ENCODE measurements around the gene MTERF4. TPM values are rescaled to one million over a fixed set of nuclear protein-coding genes. Genes with fewer than 3 reads are reported as not detected.

Gene MTERF4
- total RNA-seq, 4 donors from 2014 or later = 26.9 to 39.1 (median 34.5) TPM

GRCh38 chr2:241047253-241048010, 54.7 kb downstream of the MTERF4 start:
- no peak for DNase-seq (ENCODE audit: low spot score)
- ATAC-seq (ENCODE audit: low FRiP score) = no peak
- TF ChIP-seq, protein P1, sequence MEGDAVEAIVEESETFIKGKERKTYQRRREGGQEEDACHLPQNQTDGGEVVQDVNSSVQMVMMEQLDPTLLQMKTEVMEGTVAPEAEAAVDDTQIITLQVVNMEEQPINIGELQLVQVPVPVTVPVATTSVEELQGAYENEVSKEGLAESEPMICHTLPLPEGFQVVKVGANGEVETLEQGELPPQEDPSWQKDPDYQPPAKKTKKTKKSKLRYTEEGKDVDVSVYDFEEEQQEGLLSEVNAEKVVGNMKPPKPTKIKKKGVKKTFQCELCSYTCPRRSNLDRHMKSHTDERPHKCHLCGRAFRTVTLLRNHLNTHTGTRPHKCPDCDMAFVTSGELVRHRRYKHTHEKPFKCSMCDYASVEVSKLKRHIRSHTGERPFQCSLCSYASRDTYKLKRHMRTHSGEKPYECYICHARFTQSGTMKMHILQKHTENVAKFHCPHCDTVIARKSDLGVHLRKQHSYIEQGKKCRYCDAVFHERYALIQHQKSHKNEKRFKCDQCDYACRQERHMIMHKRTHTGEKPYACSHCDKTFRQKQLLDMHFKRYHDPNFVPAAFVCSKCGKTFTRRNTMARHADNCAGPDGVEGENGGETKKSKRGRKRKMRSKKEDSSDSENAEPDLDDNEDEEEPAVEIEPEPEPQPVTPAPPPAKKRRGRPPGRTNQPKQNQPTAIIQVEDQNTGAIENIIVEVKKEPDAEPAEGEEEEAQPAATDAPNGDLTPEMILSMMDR (IDR thresholded peaks at IDR 0.05) = no peak

Small RNA genes within 50 kb of the gene (small RNA-seq; reads per million reads assigned to genes)
- gene AC005237.2 = not detected

Other genes starting within 250 kb of the MTERF4 start
- gene AGXT, start 233.5 kb downstream of the MTERF4 start, total RNA-seq = 1 to 10 TPM in 1 of 4 donors, under 1 TPM in 1, not detected in 2; 0.56 to 1.4 TPM
- gene MAB21L4, start 206.1 kb downstream of the MTERF4 start, total RNA-seq = not detected
- gene CROCC2, start 196.0 kb downstream of the MTERF4 start, total RNA-seq = under 1 TPM in 2 of 4 donors, not detected in 2; 0.06 to 0.12 TPM
- gene SNED1, start 103.7 kb downstream of the MTERF4 start, total RNA-seq = 10 to 100 TPM; 18.0 to 52.2 (median 32.5) TPM
- gene PASK, start 47.2 kb upstream of the MTERF4 start, total RNA-seq = 1 to 10 TPM; 2.1 to 7.3 (median 6.1) TPM
- 10 to 100 TPM; 33.4 to 41.8 (median 35.4) TPM for gene PPP1R7, start 48.2 kb upstream of the MTERF4 start, total RNA-seq
- under 1 TPM in 3 of 4 donors, not detected in 1; 0.50 to 0.65 (median 0.60) TPM for gene ANO7, start 86.4 kb upstream of the MTERF4 start, total RNA-seq
- 100 to 1,000 TPM; 356 to 471 (median 416) TPM for gene HDLBP, start 213.4 kb upstream of the MTERF4 start, total RNA-seq
- gene SEPTIN2, start 213.6 kb upstream of the MTERF4 start, total RNA-seq = 100 to 1,000 TPM; 295 to 372 (median 307) TPM

All from omental fat pad (tissue), 4 donors.